A549 (cell line): ENCODE measurements around the gene PITPNM2.

ENCODE experiments used
- MAZ ChIP-seq: fragments of 150-350 bp; IDR thresholded peaks from 2 replicates; pipeline ENCODE4 v1.6.1; 2014; ENCODE audit warnings: antibody characterized with exemption, low read depth, low read length, borderline replicate concordance
- ZC3H11A ChIP-seq: fragments of 450-650 bp; IDR thresholded peaks from 2 replicates; pipeline ENCODE4 v1.6.1; 2014; ENCODE audit warnings: antibody characterized with exemption, mild to moderate bottlenecking
- TF ChIP-seq, protein P1 (sequence below): fragments of 450-650 bp; IDR thresholded peaks from 2 replicates; pipeline ENCODE4 v1.6.1; 2014; ENCODE audit warnings: antibody characterized with exemption

DNA sequence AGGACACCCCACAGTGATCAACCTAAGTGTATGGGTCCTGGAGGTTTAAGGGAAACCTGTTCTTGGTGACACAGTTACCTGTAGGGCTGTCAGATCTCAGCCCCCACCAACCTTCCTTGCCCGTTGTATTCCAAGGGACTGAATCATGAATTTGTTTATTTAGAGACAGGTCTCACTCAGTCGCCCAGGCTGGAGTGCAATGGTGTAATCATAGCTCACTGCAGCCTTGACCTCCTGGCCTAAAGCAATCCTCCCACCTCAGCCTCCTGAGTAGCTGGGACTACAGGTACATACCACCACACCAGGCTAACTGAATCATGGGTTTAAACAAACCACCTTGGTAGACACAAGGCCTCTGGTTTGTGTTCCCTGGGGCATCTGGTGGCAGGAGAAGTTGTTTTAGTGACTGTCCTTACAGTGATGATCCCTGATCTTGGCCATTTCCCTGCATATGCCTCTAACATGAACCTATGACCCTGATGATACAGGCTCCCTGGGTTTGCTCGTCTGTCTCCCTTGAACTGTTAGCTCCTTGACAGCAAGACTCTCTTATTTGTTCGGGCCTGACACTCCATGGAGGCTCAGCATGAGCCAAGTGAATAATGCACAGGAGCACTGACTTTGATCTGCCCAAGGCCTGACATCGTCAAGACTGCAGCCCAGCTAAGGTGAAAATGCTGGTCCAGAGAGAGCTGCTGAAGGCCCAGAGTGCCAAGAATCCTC, 47.9 kb downstream of the PITPNM2 start:
- TF ChIP-seq, protein P1, sequence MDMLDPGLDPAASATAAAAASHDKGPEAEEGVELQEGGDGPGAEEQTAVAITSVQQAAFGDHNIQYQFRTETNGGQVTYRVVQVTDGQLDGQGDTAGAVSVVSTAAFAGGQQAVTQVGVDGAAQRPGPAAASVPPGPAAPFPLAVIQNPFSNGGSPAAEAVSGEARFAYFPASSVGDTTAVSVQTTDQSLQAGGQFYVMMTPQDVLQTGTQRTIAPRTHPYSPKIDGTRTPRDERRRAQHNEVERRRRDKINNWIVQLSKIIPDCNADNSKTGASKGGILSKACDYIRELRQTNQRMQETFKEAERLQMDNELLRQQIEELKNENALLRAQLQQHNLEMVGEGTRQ, result no peak
- no peak for TF ChIP-seq MAZ
- TF ChIP-seq ZC3H11A, result no peak
